Hypothalamus (tissue), 51 donors: ENCODE measurements around the gene PIP4P1.

ENCODE experiments used
- DNase-seq, 51 donors: peaks; one replicate each; lab custom pipeline; 2025; lab: John Stamatoyannopoulos, UW

Gene PIP4P1

GRCh38 chr14:20440465-20440864 lies 20.8 kb downstream of the PIP4P1 start:
- DNase-seq: no peak

GRCh38 chr14:20438664-20439063 lies 22.6 kb downstream of the PIP4P1 start:
- no peak for DNase-seq

DNA sequence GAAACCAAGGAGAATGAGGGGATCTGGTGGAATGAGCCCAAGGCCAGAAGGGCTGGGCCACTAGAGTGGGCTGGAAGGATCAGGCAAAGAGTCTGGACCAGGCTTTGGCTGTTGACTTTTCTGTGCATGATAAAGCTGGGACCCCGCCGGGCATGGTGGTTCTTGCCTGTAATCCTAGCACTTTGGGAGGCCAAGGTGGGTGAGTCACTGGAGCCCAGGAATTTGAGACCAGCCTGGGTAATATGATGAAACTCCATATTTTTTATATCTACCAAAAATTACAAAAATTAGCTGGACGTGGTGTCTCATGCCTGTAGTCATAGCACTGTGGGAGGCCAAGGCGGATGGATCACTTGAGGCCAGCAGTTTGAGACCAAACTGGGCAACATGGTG lies 24.9 kb downstream of the PIP4P1 start:
- no peak for DNase-seq

DNA sequence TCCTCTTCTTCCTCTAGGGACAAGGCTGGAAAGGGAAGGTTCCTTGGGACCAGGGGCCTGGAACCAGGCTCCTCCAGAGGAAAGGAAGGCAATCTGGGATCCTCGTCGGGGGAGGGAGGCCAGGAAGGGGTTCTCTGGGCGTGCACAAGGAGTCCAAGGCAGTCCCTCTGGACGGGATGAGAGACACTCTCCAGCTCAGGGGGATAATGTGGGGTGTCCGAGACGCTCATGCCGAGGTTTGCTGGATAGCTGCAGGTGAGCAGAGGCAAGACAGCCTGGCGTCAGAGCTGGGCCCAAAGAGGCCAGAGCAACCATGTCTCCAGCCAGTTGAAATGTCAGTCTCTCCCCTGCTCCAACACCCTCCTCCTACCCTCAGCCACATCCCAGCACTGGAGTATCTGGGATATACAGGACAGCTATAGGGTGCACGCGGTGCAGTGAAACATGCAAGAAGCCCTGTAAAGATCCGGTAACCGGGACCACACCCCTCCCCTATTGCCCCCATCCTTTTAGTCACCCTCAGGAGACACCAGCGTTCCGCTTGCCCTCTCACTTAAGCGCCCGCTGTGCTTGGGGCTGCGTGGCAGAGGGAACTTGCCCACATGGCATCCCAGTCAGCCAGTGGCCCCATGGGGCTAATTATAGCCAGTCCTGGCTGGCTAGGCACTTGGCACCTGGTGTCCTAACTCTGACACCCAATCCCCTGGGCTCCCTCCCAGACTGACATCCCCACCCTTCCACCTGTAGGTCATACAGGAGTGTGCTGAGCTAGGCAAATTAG lies 25.5 kb downstream of the PIP4P1 start, which contains the start of gene KLHL33:
Gene KLHL33, minus strand, starts transcription at position 585 of the 781 bp plus-strand sequence. Its CDS starts 355 bp downstream, at position 230.
- peak in 1 of 51 donors; percentile 5 for DNase-seq

DNA sequence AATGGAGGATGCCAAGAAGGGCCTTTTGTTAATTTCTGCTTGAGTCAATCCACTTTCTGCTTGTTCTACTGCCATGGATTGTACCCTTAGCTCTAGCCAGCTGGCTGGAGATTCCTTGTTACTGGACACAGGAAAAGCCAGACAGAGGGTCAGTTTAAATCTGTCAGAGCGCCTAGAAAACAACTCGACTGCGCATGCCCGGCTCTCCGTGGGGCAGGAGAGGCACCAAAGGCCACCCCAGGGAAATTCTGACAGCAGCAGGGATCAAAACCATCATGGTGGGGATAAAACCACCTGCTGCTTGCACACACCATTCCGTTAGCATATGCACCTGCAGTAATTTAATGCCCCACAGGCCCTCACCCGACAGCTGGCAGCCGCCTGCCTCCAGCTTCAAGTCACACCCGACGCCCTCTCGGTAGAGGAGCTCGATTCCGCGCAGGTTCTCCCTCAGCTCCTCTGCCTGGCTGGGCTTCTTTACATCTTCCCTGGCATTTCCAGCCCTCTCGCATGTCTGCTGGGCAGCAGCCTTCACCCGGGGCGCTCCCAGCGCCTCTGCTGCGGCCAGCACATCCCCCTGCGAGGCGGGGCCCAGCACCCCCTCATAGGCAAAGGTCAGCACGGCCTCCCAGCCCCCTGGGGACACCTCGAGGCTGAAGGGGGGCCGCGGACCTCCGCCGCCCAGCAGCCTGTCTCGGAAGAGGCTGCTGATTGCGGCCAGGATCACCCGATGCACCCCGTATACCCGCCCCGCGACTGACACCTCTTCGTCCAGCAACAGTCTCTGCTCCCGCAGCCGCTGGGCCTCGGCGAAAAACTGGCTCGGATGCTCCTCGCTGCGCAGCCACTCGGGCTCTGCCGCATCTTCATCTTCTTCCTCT lies 26.3 kb downstream of the PIP4P1 start:
- DNase-seq: peak in 47 of 51 donors; percentile 19 to 82 (median 66)

- DNase-seq: peak in 31 of 51 donors; percentile 3 to 60 (median 34)
Measured at GRCh38 chr14:20429801-20430669, 31.2 kb downstream of the PIP4P1 start.

DNA sequence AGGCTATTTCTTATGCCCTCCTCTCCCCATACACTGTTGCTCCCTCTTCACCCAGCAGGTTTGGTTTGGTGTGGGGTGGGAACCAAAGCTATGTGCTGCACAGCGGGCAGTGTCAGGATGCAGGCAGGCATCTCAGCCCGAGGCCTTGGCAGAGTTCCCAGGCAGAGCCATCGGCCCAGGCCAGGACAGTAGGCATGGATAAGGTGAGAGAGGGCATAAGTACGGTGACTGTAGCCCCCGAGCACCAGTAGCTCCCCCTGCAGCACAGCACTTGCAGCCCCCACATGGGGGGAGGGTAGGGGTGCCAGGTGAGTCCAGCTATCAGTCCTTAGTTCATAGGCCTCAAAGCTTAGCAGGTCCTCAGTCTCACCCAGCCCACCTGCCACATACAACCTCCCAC lies 32.4 kb downstream of the PIP4P1 start:
- no peak for DNase-seq

- no peak for DNase-seq
Measured at GRCh38 chr14:20428010-20428365, 33.2 kb downstream of the PIP4P1 start.

DNA sequence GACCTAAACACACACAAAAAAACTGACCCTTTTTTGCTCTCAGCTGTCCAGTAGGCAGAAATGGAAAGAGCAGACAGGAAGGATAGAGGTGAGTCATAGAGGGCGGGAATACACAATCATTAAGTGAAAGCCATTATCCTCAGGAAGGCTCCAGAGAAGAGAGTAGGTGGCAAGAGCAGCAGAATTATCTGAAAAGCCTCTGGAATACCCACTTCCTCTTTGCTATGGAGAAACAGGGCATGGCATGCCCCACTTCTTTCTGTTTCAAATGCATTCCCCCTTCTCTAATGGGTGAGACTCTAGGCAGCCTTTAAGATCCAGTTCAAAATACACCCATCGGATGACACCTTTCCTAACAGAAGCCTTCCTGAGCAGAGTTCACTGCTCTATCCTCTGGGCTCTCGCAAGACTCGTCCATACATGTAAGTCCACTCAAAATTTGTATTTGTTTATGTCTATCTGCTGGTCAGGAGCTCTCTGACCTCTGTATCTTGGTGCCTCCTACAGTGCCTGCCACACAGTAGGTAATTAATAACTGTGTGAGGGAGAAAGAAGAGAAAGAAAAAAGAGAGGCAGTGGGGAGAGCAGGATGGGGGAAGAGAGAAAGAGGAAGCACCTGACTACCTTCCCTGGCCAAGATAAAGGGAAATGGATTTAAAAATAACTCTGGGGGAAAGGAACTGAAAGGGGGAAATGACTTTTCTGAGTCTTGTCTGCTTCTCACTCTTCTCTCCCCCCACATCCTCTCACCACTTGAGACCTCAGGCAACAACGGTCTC lies 33.8 kb downstream of the PIP4P1 start:
- peak in 1 of 51 donors; percentile 13 for DNase-seq

- DNase-seq: no peak
Measured at GRCh38 chr14:20424851-20425250, 36.4 kb downstream of the PIP4P1 start.

- DNase-seq: no peak
Measured at GRCh38 chr14:20422886-20423285, 38.3 kb downstream of the PIP4P1 start.

DNA sequence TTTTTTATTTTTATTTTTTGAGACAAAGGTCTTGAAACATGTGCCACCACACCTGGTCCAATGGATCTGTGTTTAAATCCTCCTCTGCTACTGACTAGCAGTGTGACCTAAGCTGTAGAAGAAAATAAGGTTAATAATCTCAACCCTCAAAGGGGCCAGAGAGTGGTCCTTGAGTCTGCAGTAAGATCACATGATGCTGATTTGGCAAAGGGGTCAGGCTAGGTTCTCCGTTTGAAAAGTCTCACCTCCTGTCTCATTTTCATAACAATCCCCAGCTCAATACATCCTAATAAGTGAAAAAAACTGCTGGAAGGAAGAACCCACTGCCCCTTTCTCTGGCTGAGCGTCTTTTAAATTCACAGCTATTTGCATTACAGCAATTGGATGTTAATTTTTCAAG lies 40.0 kb downstream of the PIP4P1 start:
- DNase-seq: no peak

DNA sequence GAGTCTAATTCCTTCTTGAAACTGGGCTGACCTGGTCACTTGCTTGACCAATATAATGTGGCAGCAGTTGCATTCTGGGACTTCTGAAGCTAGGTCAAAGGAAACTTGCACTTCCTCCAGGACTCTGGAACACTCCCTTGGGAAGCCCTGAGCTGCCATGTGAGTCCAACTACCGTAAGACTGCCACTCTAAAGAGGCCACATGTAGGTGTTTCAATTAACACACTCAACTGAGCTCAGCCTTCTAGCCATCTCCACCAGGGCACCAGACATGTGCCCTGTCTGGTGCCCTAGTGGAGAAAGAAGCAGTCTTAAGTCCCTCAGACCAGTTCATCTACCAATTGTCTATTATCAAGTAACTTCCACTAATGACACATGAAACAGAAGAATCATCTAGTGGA lies 41.8 kb downstream of the PIP4P1 start:
- no peak for DNase-seq

GRCh38 chr14:20418501-20418909 lies 42.7 kb downstream of the PIP4P1 start:
- no peak for DNase-seq

DNA sequence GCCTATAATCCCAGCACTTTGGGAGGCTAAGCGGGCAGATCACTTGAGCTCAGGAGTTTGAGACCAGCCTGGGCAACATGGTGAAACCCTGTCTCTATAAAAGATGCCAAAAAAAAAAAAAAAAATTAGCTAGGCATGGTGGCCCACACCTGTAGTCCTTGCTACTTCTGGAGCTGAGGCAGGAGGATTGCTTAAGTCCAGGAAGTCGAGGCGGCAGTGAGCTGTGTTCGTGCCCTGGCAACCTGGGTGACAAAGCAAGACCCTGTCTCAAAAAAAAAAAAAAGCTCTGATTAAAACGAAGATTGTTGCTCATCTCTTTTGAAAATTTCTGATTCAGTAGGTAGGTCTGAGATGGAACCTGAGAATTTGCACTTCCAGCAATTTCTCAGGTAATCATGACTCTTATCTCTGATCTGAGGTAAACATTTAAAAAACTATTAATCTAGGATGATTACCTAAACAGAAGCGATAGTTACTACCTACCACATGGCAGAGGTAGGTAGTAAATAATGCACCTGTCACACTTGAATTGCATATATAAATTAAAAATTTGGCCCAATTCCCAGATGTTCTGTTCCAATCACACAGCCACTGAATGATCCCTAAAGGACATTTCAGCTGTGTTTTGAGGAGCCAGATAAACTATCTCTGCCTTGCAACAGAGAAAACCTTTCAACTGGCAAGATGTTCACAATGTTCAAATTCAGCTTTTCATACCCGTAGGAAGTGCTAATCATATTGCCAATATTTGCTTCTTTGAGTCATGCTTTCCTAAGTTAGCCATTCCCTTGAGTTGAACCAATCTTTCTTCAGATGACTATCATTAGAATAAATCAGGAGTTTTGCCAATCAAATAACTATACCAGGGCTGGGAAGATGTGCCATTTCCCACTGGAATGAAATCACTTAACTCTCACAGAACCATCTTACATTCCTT lies 43.7 kb downstream of the PIP4P1 start:
- DNase-seq: no peak

- DNase-seq: no peak
Measured at GRCh38 chr14:20416223-20416622, 45.0 kb downstream of the PIP4P1 start.

DNA sequence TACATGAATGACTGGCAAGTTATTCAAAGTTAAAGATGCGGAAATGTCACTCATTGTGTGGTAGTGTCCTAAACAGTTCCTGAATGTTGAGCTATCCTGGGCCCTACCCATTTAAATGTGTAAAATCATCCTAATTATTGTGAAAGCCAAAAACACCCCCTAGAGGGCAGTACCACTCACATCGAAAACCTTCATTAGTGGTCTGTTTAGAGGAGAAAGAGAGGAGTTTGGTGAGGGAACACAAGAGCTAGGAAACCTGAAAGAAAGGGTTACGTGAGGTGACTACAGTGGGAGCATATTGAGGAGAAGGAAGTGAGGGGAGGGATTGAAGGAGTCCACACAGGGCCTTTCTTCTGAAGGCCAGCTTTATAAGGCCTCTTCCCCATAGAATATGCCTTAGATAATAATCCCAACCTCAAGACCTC lies 45.4 kb downstream of the PIP4P1 start:
- peak in 6 of 51 donors; percentile 1 to 28 (median 17) for DNase-seq

DNA sequence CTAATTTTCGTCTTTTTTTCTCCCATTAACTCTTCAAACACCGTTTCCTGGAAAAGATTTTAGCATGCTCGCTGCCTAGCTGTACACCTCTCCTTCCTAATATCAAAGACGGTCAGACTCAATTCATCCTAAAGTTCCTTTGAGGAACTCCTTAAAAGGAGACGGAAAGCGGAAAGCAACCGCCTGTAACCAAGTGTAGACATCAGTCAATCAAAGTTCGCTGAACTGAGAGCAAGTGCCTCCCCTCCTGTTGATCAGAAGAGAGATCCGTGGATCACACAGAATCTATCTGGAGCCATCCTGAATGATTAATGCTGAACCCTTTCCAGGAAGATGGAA lies 47.5 kb downstream of the PIP4P1 start:
- peak in 2 of 51 donors; percentile 7 to 16 for DNase-seq
